H9 (cell line): ENCODE results near the gene GIT2. TPM values are rescaled to one million over a fixed set of nuclear protein-coding genes. Genes with fewer than 3 reads are reported as not detected.

ENCODE experiments used
- DNase-seq: peaks from one replicate; pipeline ENCODE4 v3.0.0-alpha.2; 2017
- H2AFZ ChIP-seq: one replicate; pipeline ENCODE4 v1.6.1; 2013; ENCODE audit warnings: mild to moderate bottlenecking, low read length, control low read depth, moderate library complexity
- H2AK5ac ChIP-seq: 2 replicates; pipeline ENCODE4 v1.6.1; 2013; ENCODE audit warnings: low read length, control low read depth, mixed read lengths; ENCODE audit not compliant: insufficient read length
- H2BK120ac ChIP-seq: one replicate; pipeline ENCODE4 v1.6.1; 2013; ENCODE audit warnings: low read depth, mild to moderate bottlenecking, low read length, control low read depth, inconsistent platforms; ENCODE audit not compliant: poor library complexity, severe bottlenecking
- H2BK12ac ChIP-seq: 2 replicates; pipeline ENCODE4 v1.6.1; 2013; ENCODE audit warnings: low read length, control low read depth, mixed read lengths, low read depth; ENCODE audit not compliant: insufficient read length
- H2BK15ac ChIP-seq: 2 replicates; pipeline ENCODE4 v1.6.1; 2013; ENCODE audit warnings: low read depth, low read length, control low read depth
- H2BK20ac ChIP-seq: one replicate; pipeline ENCODE4 v1.6.1; 2013; ENCODE audit warnings: low read depth, mild to moderate bottlenecking, low read length, control low read depth, inconsistent platforms; ENCODE audit not compliant: poor library complexity, severe bottlenecking
- H2BK5ac ChIP-seq: 2 replicates; pipeline ENCODE4 v1.6.1; 2013; ENCODE audit warnings: low read length, control low read depth, mixed read lengths; ENCODE audit not compliant: insufficient read length
- H3K14ac ChIP-seq: 2 replicates; pipeline ENCODE4 v1.6.1; 2013; ENCODE audit warnings: low read length, control low read depth; ENCODE audit not compliant: insufficient read depth
- H3K18ac ChIP-seq: 2 replicates; pipeline ENCODE4 v1.6.1; 2013; ENCODE audit warnings: low read depth, mild to moderate bottlenecking, mixed read lengths, low read length, control low read depth; ENCODE audit not compliant: insufficient read length
- H3K23ac ChIP-seq: 2 replicates; pipeline ENCODE4 v1.6.1; 2013; ENCODE audit warnings: low read length, control low read depth, mixed read lengths, low read depth; ENCODE audit not compliant: insufficient read length
- H3K23me2 ChIP-seq: 2 replicates; pipeline ENCODE4 v1.6.1; 2013; ENCODE audit warnings: low read depth, mild to moderate bottlenecking, mixed read lengths, low read length, control low read depth; ENCODE audit not compliant: insufficient read length, poor library complexity, severe bottlenecking
- H3K27ac ChIP-seq: 2 replicates; pipeline ENCODE4 v1.5.1; 2013; ENCODE audit warnings: low read length, control low read depth, mixed read lengths, low read depth; ENCODE audit not compliant: insufficient read length
- H3K27me3 ChIP-seq: 2 replicates; pipeline ENCODE4 v1.6.1; 2013; ENCODE audit warnings: low read length, control low read depth, inconsistent platforms; ENCODE audit not compliant: insufficient read depth
- H3K4ac ChIP-seq: 2 replicates; pipeline ENCODE4 v1.6.1; 2013; ENCODE audit warnings: low read depth, mild to moderate bottlenecking, control low read depth, inconsistent platforms, low read length, moderate library complexity
- H3K4me1 ChIP-seq: 2 replicates; pipeline ENCODE4 v1.6.1; 2013; ENCODE audit warnings: low read length, control low read depth, inconsistent platforms; ENCODE audit not compliant: insufficient read depth
- H3K4me2 ChIP-seq: 2 replicates; pipeline ENCODE4 v1.6.1; 2013; ENCODE audit warnings: low read length, control low read depth, mixed read lengths; ENCODE audit not compliant: insufficient read length, insufficient read depth
- H3K56ac ChIP-seq: 2 replicates; pipeline ENCODE4 v1.6.1; 2013; ENCODE audit warnings: low read depth, mild to moderate bottlenecking, mixed read lengths, low read length, control low read depth; ENCODE audit not compliant: insufficient read length
- H3K79me1 ChIP-seq: 2 replicates; pipeline ENCODE4 v1.6.1; 2013; ENCODE audit warnings: low read depth, mild to moderate bottlenecking, moderate library complexity, low read length, control low read depth, inconsistent platforms; ENCODE audit not compliant: insufficient read depth, poor library complexity, severe bottlenecking
- H3K79me2 ChIP-seq: 2 replicates; pipeline ENCODE4 v1.6.1; 2013; ENCODE audit warnings: low read length, control low read depth, inconsistent platforms; ENCODE audit not compliant: insufficient read depth
- H3K9ac ChIP-seq: 2 replicates; pipeline ENCODE4 v1.6.1; 2013; ENCODE audit warnings: low read length, control low read depth, mixed read lengths; ENCODE audit not compliant: insufficient read length; ENCODE audit errors: extremely low read depth
- H3K9me3 ChIP-seq: one replicate; pipeline ENCODE4 v1.6.1; 2013; ENCODE audit warnings: low read depth, low read length, inconsistent platforms; ENCODE audit not compliant: control insufficient read depth
- H3T11ph ChIP-seq: one replicate; pipeline ENCODE4 v1.6.1; 2013; ENCODE audit warnings: mild to moderate bottlenecking, low read length, control low read depth, inconsistent platforms
- H4K20me1 ChIP-seq: one replicate; pipeline ENCODE4 v1.6.1; 2013; ENCODE audit not compliant: control insufficient read depth, insufficient read length, insufficient read depth
- H4K5ac ChIP-seq: 2 replicates; pipeline ENCODE4 v1.6.1; 2013; ENCODE audit warnings: low read depth, mild to moderate bottlenecking, mixed read lengths, low read length, control low read depth; ENCODE audit not compliant: insufficient read length
- H4K8ac ChIP-seq: replicated peaks from 2 replicates; pipeline ENCODE4 v1.6.1; 2013; ENCODE audit warnings: low read length, control low read depth, mixed read lengths, low read depth; ENCODE audit not compliant: insufficient read length
- H4K91ac ChIP-seq: 2 replicates; pipeline ENCODE4 v1.6.1; 2013; ENCODE audit warnings: low read depth, mild to moderate bottlenecking, moderate library complexity, mixed read lengths, low read length, control low read depth; ENCODE audit not compliant: insufficient read length
- H3K27ac Mint-ChIP-seq, 3 experiments: 2 replicates in 2 of 3; 3 replicates in 1 of 3; pipeline ENCODE4 v1.8.0; 2020 to 2021; ENCODE audit warnings: mixed read lengths in 3 of 3, mild to moderate bottlenecking in 1 of 3, moderate library complexity in 1 of 3
- H3K27me3 Mint-ChIP-seq: 2 replicates; pipeline ENCODE4 v1.8.0; 2021; ENCODE audit warnings: low read depth, mild to moderate bottlenecking, moderate library complexity, mixed read lengths
- H3K36me3 Mint-ChIP-seq, 3 experiments: 2 replicates in 2 of 3; 3 replicates in 1 of 3; pipeline ENCODE4 v1.8.0; 2020 to 2021; ENCODE audit warnings: low read depth in 3 of 3, mixed read lengths in 3 of 3; ENCODE audit not compliant: insufficient read depth in 1 of 3
- H3K4me1 Mint-ChIP-seq, 2 experiments: 2 replicates each; pipeline ENCODE4 v1.8.0; 2020; ENCODE audit warnings: mixed read lengths in 2 of 2
- H3K4me3 Mint-ChIP-seq, 2 experiments: 2 replicates in 1 of 2; 3 replicates in 1 of 2; pipeline ENCODE4 v1.8.0; 2020 to 2021; ENCODE audit warnings: mild to moderate bottlenecking in 2 of 2, mixed read lengths in 2 of 2, moderate library complexity in 1 of 2
- H3K9me3 Mint-ChIP-seq, 2 experiments: 2 replicates in 1 of 2; 3 replicates in 1 of 2; pipeline ENCODE4 v1.8.0; 2020; ENCODE audit warnings: mild to moderate bottlenecking in 2 of 2, mixed read lengths in 2 of 2, moderate library complexity in 1 of 2
- WGBS: extraction: QIAGEN DNeasy Blood & Tissue Kit; methylation state at CpG from one replicate; pipeline ENCODE4 v1.1.7; 2013; ENCODE audit warnings: missing lambda C conversion rate, low lambda C conversion rate, mixed read lengths; ENCODE audit not compliant: insufficient read length; ENCODE audit errors: extremely low coverage; 5-methylcytosine and 5-hydroxymethylcytosine counted together
- total RNA-seq: library from RNA; stranded (reverse); gene quantifications from 2 replicates; pipeline ENCODE4 v1.2.1, GENCODE V29; 2021
- TF ChIP-seq, protein P1 (sequence below): fragments of 200-600 bp; sonication (generic); conservative IDR thresholded peaks from 3 replicates; pipeline ENCODE4 v1.8.0; 2021; ENCODE audit warnings: antibody characterized with exemption, mild to moderate bottlenecking

GIT2 gene
- total RNA-seq, 1 experiment from 2014 or later: 27.0 TPM

DNA sequence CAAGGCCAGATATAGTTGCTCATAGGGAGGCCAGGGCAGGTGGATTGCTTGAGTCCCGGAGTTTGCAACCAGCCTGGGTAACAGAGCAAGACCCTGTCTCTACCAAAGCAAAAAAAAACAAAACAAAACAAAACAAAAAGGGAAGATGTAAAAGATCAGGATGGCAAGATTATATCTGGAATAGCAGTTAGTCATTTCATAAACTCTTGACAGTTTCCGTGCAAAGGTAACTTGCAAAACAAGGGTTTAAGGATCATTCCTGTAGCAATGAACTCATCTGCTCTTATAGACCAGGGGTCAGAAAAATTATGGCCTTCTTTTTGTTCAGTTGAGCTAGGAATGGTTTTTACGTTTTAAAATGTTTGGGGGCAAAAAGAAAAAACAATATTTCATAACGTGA, 29.6 kb downstream of the GIT2 start:
- Histone ChIP-seq H3K4me2 (no peak overlapping the region), H3K56ac (no peak overlapping the region), H3T11ph (no peak overlapping the region), H3K9me3 (no peaks in the 10 kb centered on the region), H3K4ac (no peak overlapping the region), H3K23me2 (no peaks in the 10 kb centered on the region), H3K27ac (no peak overlapping the region), H3K79me1 (no peaks in the 10 kb centered on the region), H4K20me1 (no peaks in the 10 kb centered on the region), H3K18ac (no peak overlapping the region), H3K14ac (no peak overlapping the region), H4K8ac (no peak overlapping the region), H3K4me1 (no peaks in the 10 kb centered on the region), H3K27me3 (no peaks in the 10 kb centered on the region), H3K79me2 (no peaks in the 10 kb centered on the region), H2BK15ac (no peak overlapping the region), H4K91ac (no peak overlapping the region), H3K9ac (no peak overlapping the region), H2BK5ac (no peak overlapping the region), H2AK5ac (no peak overlapping the region), H2BK12ac (no peak overlapping the region), H3K23ac (no peak overlapping the region), H2BK120ac (no peak overlapping the region), H4K5ac (no peak overlapping the region), H2BK20ac (no peak overlapping the region), H2AFZ (no peak overlapping the region)
- DNase-seq: no peak
- Mint-ChIP-seq H3K4me3 (no peak overlapping the region), H3K27ac (no peak overlapping the region; a peak in 1 of 7 replicates), H3K4me1 (peaks cover 2 to 3% of the 10 kb centered on the region in 2 experiments; a peak in 3 of 4 replicates), H3K27me3 (no peaks in the 10 kb centered on the region), H3K36me3 (peaks cover 2 to 25% (median 4%) of the 10 kb centered on the region in 3 experiments; a peak in 4 of 7 replicates), H3K9me3 (no peaks in the 10 kb centered on the region)
- WGBS: no CpG with 5 or more reads among the region's 4 CpGs
- TF ChIP-seq, protein P1, sequence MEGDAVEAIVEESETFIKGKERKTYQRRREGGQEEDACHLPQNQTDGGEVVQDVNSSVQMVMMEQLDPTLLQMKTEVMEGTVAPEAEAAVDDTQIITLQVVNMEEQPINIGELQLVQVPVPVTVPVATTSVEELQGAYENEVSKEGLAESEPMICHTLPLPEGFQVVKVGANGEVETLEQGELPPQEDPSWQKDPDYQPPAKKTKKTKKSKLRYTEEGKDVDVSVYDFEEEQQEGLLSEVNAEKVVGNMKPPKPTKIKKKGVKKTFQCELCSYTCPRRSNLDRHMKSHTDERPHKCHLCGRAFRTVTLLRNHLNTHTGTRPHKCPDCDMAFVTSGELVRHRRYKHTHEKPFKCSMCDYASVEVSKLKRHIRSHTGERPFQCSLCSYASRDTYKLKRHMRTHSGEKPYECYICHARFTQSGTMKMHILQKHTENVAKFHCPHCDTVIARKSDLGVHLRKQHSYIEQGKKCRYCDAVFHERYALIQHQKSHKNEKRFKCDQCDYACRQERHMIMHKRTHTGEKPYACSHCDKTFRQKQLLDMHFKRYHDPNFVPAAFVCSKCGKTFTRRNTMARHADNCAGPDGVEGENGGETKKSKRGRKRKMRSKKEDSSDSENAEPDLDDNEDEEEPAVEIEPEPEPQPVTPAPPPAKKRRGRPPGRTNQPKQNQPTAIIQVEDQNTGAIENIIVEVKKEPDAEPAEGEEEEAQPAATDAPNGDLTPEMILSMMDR: no peak
